HG02571 (cell line): ENCODE data around the gene PIGU.

Experiments used
- ATAC-seq: cut with Tn5 transposase; IDR thresholded peaks from one replicate; pipeline ENCODE4 v1.9.1; 2021; ENCODE audit warnings: mild to moderate bottlenecking, moderate library complexity; ENCODE audit not compliant: unreplicated experiment

PIGU gene

DNA sequence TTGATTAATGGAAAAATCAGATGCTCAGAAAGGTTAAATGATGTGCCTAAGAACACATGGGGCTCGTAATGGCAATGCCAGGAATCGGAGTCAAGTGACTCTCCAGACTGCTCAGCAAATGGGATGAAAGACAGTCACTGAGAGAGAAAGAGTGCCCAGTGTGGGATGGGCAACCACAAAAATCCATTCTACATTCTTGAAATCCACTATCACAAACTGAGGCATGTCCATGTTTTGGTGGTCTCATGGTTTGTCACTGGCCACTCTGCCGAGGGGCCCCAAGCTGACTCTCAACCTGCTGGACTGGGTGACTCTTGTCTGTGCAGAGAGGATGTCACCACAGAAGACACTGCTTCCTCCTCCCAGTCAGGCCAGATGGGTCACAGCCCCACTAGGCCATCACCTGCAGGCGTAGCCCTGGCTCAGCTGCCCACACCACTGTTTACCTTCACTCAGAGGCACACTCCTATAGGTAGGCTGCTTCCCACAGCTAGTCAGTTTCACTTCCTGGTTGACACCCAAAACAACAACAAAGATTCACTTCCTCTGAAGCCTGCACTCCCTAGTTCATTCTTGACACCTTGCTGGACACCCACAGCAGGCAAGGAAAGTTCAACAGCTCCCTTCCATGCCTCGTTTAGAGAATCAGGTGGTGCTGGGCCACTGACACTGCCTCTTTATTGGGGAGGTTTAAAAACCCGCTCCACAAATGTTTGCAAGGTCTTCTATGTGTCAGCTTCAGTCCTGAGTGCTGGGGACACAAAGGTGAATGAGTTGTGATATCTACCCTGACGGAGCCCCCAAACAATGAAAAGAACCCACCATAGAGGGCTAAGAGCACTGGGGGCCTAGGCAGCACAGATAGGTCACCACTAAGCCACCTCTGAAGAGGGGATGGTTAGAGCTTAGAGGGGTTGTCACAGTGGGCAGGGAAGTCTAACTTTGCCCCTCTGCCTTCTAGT, 96.6 kb downstream of the PIGU start:
- ATAC-seq: no peak

DNA sequence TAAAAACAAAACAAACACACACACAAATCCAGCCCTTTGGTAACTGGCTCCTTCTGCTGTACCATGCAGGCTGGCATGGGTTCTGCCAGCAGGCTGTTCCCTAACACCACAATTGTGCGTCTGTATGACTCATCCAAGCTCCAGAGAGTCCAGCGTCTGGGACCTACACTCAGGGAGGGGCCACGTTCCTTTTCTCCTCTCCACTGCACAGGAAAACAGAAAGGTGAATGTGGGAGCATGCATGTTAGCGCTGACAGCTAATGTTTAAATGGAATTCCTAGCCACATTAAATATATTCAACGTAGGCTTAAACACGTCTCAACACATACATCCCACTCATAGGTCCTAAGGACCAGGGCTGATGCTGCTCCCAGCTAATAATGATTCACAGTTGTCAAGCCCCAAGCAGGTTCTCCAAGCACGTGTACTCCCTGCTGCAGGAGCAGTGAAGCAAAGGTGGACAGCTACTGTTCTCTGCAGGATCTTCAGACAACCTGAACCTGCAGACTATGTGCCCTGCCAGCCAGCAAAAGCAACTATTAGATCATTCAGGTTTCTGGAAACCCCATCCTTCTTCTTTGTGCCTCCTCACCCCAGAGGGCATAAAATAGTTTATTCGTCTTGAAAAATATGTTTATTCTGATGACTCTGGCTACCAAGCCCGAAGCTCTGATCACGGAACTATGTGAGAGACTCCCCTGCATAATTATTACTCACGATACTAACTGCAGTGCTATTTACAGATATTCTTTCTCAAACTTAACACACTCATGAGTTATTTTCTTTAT, 97.5 kb downstream of the PIGU start:
- no peak for ATAC-seq

DNA sequence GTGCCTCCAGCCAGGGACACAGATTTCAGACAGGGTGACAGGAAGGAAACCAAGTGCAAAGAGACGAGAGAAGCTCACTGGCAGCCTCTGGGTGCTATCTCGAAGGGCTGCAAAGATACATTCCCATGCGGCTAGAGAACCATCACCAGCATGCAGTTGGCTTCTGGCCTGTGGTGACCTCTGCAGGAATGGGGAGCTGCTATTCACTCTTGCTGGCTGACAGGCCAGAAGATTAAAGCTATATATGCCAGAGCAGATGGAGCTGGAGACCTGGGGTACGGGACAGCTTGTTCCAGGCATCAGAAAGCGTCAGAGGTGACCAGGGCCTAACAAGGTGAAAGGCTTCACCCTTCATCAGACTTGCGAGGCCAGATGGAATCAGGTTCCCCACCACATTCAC, 98.4 kb downstream of the PIGU start:
- ATAC-seq: no peak

DNA sequence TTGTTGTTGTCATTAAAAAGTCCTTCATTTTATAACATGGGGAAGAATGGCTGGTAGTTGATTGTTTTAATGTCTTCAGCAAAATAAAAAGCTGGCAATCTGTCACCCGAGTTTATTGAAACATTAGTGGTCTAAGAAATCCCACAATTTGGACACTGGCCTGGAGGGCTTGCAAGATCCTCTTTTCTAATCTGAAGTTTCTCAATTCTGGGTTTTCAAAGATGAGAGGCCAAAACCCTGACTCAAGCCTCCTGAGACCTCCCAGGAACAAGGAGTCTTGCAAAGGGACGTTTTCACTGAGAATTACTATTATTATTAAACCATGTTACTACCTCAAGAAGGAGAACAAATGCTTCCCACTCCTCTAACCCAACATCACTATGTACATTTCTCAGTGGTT, 98.9 kb downstream of the PIGU start:
- no peak for ATAC-seq

DNA sequence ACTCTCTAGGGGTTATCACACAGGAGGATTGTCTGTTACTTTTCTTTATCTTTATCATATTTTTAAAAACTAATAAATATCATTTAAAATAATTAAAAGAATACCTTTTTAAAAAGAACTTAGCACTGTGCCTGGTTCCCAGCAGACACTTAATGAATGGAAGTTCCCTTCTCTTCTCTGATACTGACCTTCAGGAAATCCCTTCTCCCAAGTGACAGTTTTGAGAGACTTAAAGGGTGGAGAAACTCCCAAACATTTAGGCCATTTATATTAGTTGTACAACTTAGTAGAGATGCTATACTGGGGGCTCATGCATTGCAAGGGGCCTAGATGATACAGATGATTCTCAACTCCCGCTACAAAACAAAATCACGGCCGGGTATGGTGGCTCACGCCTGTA, 99.8 kb downstream of the PIGU start:
- no peak for ATAC-seq

DNA sequence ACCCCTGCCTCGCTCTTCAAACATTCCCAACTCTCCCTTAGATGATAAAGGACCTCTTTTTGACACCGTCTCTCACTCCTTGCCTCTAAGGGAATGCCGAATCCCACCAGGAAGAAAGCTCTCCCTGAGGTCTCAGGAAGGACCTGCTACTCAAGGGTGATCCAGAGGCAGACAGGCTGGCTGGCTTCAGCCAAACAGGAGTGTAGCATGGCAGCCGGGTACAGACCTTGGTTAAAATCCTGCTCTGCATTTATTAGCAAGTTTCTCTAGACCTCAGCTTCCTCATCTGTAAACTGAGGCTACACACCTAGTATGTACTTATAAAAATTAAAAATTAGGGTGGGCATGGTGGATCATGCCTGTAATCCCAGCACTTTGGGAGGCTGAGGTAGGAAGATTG, 101.1 kb downstream of the PIGU start:
- ATAC-seq: no peak

DNA sequence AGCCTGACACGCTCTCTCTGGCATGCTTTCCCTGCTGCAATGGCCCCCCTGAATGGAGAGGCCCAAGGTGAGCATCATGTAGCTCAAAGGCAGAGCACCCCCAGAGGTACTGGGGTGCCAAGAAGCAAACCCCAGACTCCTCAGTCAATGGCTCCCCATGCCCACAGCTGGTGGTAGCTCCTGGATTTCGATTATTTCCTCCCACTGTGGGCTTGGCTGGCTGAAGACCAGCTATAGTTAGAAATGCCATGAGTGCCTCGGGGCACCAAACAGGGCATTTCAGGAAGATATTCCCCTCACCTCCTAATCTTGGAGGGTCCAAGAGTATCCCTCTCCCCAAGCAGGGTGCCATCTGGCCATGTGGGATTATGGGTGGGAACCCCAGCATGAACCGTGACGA, 101.6 kb downstream of the PIGU start:
- ATAC-seq: no peak

DNA sequence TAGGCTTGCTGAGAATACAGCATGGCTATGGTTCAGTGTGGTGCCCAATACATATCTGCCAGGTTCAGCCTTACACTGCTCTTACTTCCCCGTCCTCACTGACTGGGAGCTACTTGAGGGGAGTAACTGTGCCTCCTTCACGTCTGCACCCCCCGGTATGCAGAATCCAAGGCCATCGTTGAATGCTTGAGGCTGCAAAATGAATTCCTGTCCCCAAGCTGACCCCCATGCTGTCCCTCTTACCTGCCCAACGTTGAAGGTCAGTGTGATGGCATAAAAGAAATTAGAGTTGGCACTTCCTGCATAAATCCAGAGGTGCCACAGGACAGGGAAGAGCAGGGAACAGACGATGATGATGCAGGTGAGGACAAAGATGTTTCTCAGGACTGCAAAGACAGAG, 102.0 kb downstream of the PIGU start:
- no peak for ATAC-seq

DNA sequence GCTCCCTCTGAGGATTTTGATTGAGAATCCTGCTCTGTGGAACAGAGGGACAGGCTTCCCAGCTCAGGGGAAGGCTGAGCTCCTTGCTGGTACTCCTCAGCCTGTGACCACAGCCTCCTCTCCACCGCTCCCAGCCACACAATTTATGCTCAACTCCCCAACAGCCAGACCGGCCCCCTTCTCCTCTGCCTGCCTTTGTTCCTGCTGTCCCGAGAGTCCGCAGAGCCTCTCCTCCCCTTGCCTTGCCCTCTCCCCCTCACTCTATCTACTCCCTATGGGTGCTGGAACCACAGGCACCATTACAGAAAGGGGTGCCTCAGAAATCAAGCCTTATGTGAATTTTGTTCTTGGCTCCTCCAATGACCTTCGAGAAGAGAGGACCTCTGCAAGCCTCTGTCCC, 102.5 kb downstream of the PIGU start:
- ATAC-seq: no peak

DNA sequence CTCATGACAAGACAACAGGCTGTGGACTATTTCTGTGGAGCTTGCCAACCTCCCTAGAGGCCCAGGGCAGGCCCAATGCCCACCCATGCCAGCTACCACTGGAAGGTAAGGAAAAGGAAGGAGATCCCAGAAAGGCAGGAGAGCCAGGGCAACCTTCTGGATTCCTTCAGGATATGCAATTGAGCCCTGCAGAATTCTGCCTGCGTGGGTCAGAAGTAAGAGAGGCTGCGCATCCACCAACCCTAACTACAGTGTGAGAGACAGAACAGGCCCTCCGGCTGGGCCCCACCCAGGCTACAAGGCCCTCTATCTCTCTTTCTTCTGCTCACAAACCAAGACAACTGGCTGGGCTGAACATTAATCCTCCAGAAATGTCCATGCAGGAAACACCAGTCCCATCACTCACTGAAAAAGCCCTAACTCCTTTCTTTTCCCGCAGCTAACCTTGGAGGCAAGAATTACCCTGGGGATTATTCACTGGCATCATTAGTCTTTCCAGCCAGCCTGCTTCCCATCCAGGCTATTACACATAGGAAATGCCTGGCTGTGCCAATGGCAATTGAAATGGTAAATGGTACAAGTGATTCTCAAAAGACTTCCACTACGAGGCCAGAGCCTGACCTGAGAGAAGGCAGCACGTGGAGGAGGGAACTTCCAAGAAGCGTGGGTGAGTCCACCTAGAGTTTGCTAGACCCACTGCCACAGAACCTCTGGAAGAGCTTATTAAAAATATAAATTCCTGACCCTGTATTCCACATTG, 103.2 kb downstream of the PIGU start:
- no peak for ATAC-seq

DNA sequence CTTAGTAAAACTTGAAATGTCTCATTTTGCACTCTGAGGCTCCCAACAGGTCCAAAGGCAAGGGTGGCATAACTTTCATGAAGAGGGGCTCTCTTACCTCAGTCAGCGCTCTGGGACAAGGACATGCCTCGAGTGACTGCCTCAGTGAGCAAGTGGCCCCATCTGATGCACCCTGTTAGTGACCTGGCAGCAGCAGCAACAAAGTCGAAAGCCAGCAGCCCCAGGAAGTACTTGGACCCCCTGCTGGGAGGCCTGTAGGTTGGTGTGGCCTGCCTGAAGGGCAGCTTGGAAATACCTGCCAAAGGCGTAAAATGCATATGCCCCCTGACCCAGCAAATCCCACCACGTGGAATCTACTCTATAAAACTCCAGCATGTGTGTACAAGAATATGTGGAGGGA, 105.1 kb downstream of the PIGU start:
- no peak for ATAC-seq

DNA sequence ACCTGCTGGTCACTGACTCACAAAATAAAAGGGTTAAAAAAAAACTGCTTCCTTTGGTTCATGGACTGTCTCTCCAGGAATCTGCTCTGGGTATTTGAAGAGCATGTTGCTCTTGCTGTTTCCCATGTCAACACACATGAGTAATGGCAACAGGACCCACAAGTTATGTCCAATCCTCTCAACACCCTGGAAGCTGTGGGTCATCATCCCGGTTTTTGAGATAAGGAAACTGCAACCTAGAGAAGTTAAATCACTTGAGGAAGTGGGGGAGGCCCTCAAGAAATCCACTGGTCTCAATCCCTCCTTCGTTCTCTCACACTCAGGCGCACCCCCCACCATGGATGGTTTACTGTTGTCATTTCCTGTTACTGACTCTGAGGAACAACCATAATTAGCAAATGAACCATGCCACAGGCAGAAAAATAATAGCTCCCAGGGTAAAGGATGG, 106.0 kb downstream of the PIGU start:
- no peak for ATAC-seq

DNA sequence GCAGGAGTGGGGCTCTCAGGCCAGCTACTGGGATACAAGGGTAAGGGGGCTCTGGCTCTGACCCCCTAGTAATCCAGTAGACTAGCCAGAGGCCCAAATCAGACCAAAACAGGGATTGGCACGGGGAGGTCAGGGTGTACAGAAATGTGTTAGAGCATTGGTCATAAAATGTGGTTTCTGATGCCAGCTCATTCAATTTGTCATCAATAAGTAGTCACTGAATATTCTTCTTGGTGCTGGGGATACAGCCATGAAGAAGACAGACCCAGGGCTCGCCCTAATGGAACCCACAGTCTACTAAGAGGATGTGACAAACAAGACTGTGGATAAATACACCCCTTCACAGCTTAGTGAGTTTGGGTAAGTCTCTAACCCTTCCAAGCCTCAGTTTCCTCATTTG, 107.3 kb downstream of the PIGU start:
- ATAC-seq: no peak

DNA sequence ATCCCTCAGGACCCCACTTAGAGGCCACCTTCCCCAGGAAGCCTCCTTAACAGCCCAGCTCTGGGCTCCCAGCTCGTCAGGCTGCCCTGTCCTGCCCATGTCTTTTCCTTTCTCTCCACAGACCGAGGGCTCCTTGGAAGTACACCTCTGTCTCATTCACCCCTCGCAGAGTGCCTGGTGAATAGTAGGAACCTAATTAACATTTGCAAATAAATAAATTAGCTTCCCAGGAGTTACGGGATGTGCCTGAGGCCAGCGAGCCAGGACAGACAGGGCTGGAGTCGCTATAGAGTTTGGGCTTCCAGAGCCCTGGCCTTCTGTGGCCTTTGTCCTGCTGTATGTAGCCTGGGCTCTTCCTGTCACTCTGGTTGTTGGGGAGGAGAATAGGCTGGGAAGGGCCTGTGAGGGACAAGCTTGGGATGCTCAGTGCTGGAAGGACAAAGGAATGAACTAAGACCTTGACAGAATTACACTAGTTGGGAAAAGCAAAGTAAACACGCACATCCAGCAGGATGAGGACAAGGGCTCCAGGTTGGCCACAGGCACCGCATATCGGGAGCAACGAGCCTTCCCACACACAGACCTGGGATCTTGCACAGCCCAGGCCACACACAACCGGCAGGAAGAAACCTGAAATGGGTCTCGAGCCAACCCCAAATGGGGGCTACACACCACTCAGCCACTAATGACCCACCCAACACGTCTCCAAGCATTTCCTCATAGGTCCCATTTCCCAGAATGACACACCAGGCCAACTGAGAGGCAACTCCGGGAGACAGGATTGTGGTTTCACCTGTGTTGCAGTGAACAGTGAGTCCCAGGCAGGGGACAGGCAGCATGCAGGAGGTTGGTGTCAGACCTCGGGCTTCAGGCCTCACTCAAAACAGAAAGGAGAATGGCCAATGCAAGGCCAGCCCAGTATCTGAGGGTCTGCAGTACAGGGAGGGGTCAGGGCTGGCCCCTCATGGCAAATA, 108.7 kb downstream of the PIGU start:
- no peak for ATAC-seq

DNA sequence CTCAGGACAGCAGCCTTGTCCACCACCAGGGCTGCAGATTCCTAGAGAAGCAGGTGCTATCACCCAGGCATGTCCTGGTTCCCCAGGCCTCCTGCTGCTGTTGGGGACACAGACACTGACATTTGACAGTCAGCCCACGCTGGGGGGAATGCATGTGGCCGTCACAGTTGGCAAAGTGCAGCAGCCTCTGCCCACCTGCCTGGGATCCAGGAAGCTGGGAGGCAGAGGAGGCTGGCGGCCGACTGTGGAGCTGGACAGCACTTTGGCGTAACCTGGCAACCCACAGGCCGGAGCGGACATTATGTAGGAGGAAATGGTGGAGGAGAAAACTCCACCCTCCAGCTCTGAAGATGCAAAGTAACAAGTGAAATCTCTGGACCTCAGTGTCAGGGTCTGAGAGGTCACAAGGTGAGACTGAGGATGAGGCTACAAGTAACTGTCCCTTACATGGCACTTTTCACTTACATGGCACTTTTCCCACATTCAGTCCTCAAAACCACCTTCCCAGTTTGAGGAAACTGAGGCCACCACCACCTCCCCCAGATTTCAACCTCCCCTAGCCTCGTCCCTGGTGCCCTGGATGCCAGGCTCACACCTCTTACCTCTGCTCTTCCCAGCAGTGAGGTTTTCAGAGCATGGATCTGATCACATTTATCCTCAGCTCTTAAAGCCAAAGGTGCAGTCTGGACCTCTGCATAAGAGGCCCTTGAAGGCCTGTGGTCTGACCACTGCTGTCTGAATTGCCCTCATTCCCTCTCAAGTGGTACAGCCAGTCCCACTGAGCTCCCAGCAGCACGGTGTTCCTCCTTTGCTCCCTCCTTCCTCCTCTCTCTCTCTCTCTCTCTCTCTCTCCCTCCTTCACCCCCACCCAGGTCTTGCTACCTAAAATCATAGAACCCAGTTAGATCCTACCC, 109.7 kb downstream of the PIGU start:
- no peak for ATAC-seq

DNA sequence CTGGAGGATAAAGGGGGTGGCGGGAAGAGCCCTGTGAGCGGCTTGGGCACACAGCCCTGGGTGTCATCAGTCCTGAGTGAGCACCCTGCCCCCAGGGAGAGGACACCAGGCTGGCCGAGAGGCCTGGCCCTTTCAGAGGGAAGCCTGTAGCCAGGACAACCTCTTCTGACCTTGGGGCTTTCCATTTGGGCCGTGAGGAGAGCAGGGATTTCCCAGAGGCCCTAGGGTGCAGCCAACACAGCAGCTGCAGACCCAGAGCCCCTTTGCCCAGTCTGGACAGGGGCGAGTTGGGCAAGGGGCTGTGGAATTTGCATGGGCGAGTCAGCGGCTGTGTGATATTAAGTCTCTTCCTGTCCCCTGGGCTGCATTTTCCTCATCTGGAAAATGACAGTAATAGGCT, 112.1 kb downstream of the PIGU start:
- ATAC-seq: no peak

DNA sequence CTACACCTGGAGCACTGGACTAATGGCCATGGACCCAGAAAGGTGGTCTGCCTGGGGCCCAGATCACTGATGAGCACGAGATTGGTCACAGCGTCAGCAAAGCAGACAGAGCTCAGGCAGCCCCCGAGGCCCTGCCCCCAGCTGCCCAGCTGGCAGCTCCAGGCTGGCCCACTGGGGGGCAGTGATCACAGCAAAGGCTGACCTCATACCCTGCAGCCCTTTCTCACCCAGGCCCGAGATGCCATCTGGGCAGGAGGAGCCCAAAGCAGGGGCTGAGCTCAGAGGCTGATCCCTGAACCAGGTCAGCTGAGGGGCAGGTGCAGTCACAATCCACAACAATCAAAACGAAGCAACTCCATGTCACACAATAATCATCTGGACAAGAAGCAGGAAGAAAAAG, 114.3 kb downstream of the PIGU start:
- ATAC-seq: no peak

DNA sequence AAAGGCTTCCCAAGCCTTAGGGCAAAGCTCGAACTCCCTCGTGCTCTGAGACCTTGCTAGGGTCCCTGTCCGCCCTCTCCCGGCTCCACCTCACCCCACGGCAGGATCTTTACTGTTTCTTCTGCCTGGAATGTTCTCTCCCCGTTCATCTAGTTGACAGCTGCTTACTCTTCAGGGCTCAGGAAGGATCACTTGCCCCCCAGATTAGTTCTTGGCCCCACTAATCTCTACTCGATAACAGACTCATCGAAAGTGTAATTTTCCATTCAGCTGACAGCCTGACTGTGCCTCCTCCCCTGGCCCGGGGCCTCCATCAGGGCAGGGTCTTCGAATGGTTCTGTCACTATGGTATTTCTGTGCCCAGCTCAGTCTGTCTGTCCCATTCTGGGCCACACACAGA, 115.2 kb downstream of the PIGU start:
- no peak for ATAC-seq

DNA sequence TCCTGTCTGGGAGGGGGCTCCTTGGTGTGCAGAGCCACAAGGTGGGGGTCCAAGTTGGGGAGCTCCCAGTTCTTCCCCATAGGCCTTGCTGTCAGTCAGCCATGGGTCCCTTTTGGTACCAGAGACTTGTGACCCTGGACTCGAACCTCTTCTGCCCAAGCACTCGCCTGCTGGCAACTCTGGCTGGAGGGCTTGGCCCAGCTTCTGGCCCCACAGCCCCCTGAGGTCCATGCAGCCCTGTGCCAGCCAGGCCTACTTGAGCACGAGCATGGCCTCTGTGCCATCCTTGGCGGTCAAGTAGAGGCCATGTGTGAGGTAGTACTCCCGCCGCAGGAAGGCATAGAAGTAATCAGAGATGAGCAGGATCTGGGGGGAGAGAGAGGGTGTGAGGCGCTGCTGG, 116.3 kb downstream of the PIGU start:
- ATAC-seq: no peak
